Measurements from ENCODE around the gene E2F2.

DNA sequence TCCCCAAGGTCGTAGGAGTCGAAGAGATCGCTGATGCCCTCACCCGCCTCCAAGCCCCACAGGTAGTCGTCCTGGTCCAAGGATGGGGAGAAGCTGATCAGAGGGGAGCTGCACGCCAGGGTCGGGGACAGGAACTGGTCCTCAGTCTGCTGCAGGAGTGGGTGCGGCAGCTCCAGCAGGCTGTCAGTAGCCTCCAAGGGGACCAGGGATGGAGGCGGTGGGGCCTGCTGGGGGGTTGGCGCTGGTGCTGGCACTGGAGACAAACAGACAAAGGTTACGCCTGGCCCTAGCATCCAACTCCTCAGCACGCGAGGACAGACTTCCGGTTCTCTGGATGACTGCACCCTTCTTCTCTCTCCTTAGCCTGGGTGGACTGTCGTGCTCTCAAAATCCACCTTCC is 21.1 kb downstream of the E2F2 start:
- no peak for TF ChIP-seq POLR2AphosphoS5 (IDR thresholded peaks at IDR 0.05)
- TF ChIP-seq, protein P1, sequence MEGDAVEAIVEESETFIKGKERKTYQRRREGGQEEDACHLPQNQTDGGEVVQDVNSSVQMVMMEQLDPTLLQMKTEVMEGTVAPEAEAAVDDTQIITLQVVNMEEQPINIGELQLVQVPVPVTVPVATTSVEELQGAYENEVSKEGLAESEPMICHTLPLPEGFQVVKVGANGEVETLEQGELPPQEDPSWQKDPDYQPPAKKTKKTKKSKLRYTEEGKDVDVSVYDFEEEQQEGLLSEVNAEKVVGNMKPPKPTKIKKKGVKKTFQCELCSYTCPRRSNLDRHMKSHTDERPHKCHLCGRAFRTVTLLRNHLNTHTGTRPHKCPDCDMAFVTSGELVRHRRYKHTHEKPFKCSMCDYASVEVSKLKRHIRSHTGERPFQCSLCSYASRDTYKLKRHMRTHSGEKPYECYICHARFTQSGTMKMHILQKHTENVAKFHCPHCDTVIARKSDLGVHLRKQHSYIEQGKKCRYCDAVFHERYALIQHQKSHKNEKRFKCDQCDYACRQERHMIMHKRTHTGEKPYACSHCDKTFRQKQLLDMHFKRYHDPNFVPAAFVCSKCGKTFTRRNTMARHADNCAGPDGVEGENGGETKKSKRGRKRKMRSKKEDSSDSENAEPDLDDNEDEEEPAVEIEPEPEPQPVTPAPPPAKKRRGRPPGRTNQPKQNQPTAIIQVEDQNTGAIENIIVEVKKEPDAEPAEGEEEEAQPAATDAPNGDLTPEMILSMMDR (IDR thresholded peaks at IDR 0.05 in 8 of 11, conservative IDR thresholded peaks at IDR 0.05 in 3 of 11), result no peak
- TF ChIP-seq POLR2A (IDR thresholded peaks at IDR 0.05), result no peak

Data from spleen (tissue), 7 donors.